ENCODE data around the gene FGF14.

DNA sequence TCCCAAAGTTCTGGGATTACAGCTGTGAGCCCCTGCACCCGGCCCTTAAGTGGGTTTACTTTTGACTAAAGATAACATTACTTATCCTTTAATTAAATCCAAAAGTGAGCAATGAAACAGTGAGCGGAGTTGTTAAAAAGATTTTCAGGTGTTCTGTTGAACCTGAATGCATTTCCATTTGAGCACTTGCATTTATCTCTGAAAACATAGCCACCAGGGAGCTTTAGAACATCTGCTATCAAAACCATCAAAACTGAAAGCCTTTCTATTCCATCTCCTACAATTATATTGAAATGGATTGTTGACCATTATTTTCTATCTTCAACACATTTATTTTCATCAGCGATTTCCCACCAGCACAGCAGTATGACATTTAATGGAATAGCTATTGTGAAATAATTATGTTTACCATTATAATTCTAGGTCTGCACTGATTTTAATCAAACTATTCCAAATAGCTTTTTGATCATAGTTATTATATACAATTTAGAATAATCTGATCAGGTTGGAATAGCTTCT lies 269.0 kb downstream of the FGF14 start:
- no peak for TF ChIP-seq POLR2A (IDR thresholded peaks at IDR 0.05)
- TF ChIP-seq, protein P1, sequence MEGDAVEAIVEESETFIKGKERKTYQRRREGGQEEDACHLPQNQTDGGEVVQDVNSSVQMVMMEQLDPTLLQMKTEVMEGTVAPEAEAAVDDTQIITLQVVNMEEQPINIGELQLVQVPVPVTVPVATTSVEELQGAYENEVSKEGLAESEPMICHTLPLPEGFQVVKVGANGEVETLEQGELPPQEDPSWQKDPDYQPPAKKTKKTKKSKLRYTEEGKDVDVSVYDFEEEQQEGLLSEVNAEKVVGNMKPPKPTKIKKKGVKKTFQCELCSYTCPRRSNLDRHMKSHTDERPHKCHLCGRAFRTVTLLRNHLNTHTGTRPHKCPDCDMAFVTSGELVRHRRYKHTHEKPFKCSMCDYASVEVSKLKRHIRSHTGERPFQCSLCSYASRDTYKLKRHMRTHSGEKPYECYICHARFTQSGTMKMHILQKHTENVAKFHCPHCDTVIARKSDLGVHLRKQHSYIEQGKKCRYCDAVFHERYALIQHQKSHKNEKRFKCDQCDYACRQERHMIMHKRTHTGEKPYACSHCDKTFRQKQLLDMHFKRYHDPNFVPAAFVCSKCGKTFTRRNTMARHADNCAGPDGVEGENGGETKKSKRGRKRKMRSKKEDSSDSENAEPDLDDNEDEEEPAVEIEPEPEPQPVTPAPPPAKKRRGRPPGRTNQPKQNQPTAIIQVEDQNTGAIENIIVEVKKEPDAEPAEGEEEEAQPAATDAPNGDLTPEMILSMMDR (IDR thresholded peaks at IDR 0.05), result no peak
- no peak for TF ChIP-seq POLR2AphosphoS5 (IDR thresholded peaks at IDR 0.05)
